Retinal pigment epithelial cell (primary cell): ENCODE results near the gene TRMT61A.

Experiments used
- DNase-seq: peaks from one replicate; pipeline ENCODE4 v3.0.0-alpha.2; 2010; ENCODE audit warnings: low read depth
- H3K4me3 ChIP-seq: 2 replicates; pipeline ENCODE4 v1.5.1; 2011; ENCODE audit warnings: mild to moderate bottlenecking, low read length, control low read depth, moderate library complexity
- CTCF ChIP-seq: conservative IDR thresholded peaks from 2 replicates; pipeline ENCODE4 v1.5.1; 2011; ENCODE audit warnings: low read depth, low read length, control low read depth, inconsistent platforms

The TRMT61A gene

DNA sequence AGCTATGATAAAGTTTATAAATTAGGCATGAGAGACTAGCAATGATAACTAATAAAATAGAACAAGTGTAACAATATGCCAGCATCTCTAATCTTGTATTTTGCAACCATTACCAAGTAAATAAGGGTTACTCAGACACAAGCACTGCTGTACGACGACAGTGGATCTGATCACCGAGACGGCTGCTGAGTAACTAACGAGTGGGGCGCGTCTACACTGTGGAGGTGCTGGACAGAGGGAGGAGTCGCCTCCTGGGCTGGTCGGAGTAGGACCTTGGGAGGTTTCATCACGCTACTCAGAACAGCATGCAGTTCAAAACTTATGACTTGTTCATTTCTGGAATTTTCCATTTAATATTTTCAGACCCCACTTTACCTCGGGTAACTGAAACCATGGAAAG lies 52.2 kb downstream of the TRMT61A start:
- no peak for TF ChIP-seq CTCF
- DNase-seq, result no peak
- no peak overlapping the region for H3K4me3 ChIP-seq

- H3K4me3 ChIP-seq, result no peak overlapping the region
- no peak for TF ChIP-seq CTCF
- DNase-seq, result no peak
These were observed 53.1 kb downstream of the TRMT61A start for GRCh38 chr14:103581954-103582703.

DNA sequence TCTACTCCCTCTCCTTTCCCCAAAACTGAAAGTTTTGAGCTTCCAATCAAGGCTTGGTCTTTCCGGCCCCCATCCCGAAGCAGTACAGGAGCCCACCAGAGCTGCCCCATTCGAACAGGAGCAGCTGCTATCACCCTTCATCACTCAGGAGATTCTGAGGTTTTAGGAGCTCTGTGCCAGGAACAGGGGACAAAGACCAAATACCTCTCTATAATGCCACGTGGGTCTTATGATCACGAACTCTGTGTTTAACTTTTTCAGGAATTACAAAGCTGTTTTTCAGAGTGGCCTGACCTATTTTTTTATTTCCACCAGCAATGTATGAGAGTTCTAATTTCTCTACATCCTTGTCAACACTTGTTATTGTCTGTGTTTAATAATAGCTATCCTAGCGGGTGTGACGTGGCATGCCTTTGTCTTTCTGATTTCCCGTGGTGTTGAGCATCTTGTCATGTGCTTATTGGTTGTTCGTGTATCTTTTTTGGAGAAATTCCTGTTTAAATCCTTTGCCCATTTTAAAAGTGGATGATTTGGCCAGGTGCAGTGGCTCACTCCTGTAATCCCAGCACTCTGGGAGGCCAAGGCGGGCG lies 55.4 kb downstream of the TRMT61A start:
- no peak for DNase-seq
- TF ChIP-seq CTCF, result no peak
- no peak overlapping the region for H3K4me3 ChIP-seq
